Adrenal gland (tissue), 12 donors: ENCODE data around the gene MOB2. TPM values are rescaled to one million over a fixed set of nuclear protein-coding genes. Genes with fewer than 3 reads are reported as not detected.

ENCODE experiments used
- DNase-seq, 7 donors: peaks; one replicate each; pipeline ENCODE4 v3.0.0-alpha.2; 2019 to 2020
- H3K27ac ChIP-seq, 5 donors: fragments of 200-600 bp; sonication (generic) in 4 of 5; 1 replicate in 3 of 5; 2 replicates in 2 of 5; pipeline versions ENCODE4 v1.5.1 to v1.8.0; 2016 to 2020; ENCODE audit warnings: mild to moderate bottlenecking in 1 of 5
- H3K27me3 ChIP-seq: fragments of 200-600 bp; 2 replicates; pipeline ENCODE4 v1.8.0; 2021
- H3K36me3 ChIP-seq, 2 donors: fragments of 200-600 bp; replicated peaks in 1 of 2; 1 replicate in 1 of 2; 2 replicates in 1 of 2; pipeline versions ENCODE4 v1.5.1 to v1.8.0; 2018 to 2022
- H3K4me1 ChIP-seq, 2 donors: fragments of 200-600 bp; replicated peaks in 1 of 2; 1 replicate in 1 of 2; 2 replicates in 1 of 2; pipeline versions ENCODE4 v1.5.1 to v1.8.0; 2018 to 2021
- H3K4me3 ChIP-seq, 4 donors: fragments of 200-600 bp; sonication (generic) in 3 of 4; one replicate each; pipeline ENCODE4 v1.5.1; 2016 to 2018
- H3K9me3 ChIP-seq, 3 donors: fragments of 200-600 bp; sonication (generic) in 1 of 3; replicated peaks in 1 of 3; 1 replicate in 2 of 3; 2 replicates in 1 of 3; pipeline versions ENCODE4 v1.5.1 to v1.8.0; 2016 to 2021
- POLR2A ChIP-seq, 2 donors: fragments of 450-650 bp; IDR thresholded peaks; one replicate each; pipeline ENCODE4 v1.6.1; 2017; ENCODE audit warnings: antibody characterized with exemption in 2 of 2, mild to moderate bottlenecking in 2 of 2, moderate library complexity in 1 of 2
- WGBS, 4 donors: extraction: QIAGEN DNeasy Blood & Tissue Kit in 2 of 4; methylation state at CpG; one replicate each; pipeline versions ENCODE4 v1.1.5 to v1.1.7; 2013 to 2017; 5-methylcytosine and 5-hydroxymethylcytosine counted together
- intact Hi-C, 2 donors: fragments of 100-400 bp; cut with DNase I; formaldehyde crosslinking; loops; one replicate each; pipeline versions ENCODE4 v1.14.1 to v1.15.0; 2022 to 2023
- polyA plus RNA-seq, 3 donors: library from polyadenylated mRNA; stranded (reverse); fragments of 200-250 nt in 2 of 3; fragments of 350-450 nt in 1 of 3; fragmentation: Illumina TruSeq in 1 of 3; extraction: RNeasy Lipid Tissue Mini Kit (QIAGEN cat#74804) in 1 of 3; gene quantifications; one replicate each; pipeline ENCODE4 v1.2.3, GENCODE V29; 2013 to 2014
- total RNA-seq, 9 donors: library from RNA; depleted of rRNA in 4 of 9; stranded (reverse); fragments of >200 nt in 4 of 9; fragments of 120-200 nt in 1 of 9; fragmentation: NEBNext Ultra II Directional in 1 of 9; extraction: Animal tissue kit (Norgen Biotek cat#: 25700) in 1 of 9; gene quantifications; one replicate each; pipeline versions ENCODE4 v1.1.0 to v1.2.4, GENCODE V29; 2013 to 2023
- TF ChIP-seq, protein P1 (sequence below), 6 experiments: fragments of 450-650 bp in 4 of 6; fragments of 200-600 bp in 2 of 6; sonication (generic) in 1 of 6; IDR thresholded peaks; 1 replicate in 5 of 6; 2 replicates in 1 of 6; pipeline versions ENCODE4 v1.5.1 to v1.8.0; 2016 to 2021; ENCODE audit warnings: antibody characterized with exemption in 6 of 6, mild to moderate bottlenecking in 2 of 6, moderate library complexity in 1 of 6
- donor health status: healthy with polysubstance abuse.
- donor health status: Bipolar disorder and iron deficiency.
- donor health status: DM: yes; HTN: yes; CAD: no.
- donor health status: DM: no; HTN: no; CAD: no.
- donor health status: DM: no; HTN: no; CAD: no.
- donor health status: DM: yes; HTN: yes; CAD: no.

The MOB2 gene
- total and polyA plus RNA-seq, 12 donors, result 11.2 to 43.3 (median 30.6) TPM

DNA sequence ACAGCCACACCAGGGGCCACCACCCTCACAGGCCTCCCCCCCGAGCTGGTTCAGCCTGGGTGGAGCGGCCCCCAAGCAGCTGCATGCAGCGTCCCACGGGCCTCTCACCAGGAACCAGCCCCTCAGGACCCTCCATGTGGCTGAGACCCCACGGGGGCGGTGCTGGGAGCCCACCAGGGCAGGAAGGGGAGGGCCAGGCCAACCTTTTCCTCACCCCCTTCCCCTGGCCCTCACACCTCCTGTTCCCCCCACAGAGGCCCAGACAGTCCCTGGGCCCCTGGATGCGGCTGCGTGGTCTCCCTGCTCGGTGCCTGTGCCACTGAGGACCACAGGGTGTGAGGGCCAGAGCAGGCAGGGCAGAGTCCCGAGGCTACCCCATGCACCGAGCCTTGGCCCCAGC lies 46.5 kb downstream of the MOB2 start:
- peaks cover 8% of the 10 kb centered on the region for H3K27me3 ChIP-seq
- 50 to 80% (median 74%) methylated on average over 1 to 11 of the region's 11 CpGs; no CpG with 5 or more reads in 1 of the 4 donors for WGBS, 4 donors

DNA sequence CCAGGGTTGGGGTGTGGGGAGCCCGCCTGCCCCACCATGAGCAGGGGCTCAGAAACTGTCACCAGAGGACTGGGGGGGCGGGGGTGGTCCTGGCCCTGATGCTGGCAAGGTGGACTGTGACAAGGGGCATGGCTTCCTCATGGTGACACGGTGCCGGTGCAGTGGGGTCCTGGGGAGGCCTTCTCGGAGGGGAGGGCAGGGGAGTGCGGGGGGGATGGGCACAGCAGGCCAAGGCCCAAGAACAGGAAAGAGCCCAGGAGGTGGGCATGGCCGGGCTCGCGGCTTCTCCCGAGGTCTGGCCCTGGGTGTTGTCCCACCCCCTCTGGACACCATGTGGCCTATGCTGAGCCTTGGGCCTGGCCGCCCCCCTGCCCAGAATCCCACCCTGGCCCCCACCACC lies 47.2 kb downstream of the MOB2 start:
- 77 to 90% (median 79%) methylated on average over 2 to 11 of the region's 11 CpGs for WGBS, 4 donors
- H3K27me3 ChIP-seq, result peaks cover 8% of the 10 kb centered on the region
- H3K9me3 ChIP-seq, result no peaks in the 10 kb centered on the region
- H3K36me3 ChIP-seq, result no peaks in the 10 kb centered on the region
- TF ChIP-seq, protein P1, sequence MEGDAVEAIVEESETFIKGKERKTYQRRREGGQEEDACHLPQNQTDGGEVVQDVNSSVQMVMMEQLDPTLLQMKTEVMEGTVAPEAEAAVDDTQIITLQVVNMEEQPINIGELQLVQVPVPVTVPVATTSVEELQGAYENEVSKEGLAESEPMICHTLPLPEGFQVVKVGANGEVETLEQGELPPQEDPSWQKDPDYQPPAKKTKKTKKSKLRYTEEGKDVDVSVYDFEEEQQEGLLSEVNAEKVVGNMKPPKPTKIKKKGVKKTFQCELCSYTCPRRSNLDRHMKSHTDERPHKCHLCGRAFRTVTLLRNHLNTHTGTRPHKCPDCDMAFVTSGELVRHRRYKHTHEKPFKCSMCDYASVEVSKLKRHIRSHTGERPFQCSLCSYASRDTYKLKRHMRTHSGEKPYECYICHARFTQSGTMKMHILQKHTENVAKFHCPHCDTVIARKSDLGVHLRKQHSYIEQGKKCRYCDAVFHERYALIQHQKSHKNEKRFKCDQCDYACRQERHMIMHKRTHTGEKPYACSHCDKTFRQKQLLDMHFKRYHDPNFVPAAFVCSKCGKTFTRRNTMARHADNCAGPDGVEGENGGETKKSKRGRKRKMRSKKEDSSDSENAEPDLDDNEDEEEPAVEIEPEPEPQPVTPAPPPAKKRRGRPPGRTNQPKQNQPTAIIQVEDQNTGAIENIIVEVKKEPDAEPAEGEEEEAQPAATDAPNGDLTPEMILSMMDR (IDR thresholded peaks at IDR 0.05), result no peak
- TF ChIP-seq POLR2A (IDR thresholded peaks at IDR 0.05), result no peak
- H3K4me1 ChIP-seq, result no peaks in the 10 kb centered on the region
- H3K27ac ChIP-seq, result no peak overlapping the region
- intact Hi-C loops, result no loop called here
- no peak for DNase-seq
- H3K4me3 ChIP-seq, result no peak overlapping the region

More for the DNA sequence above, 46.5 kb downstream of the MOB2 start:
- Histone ChIP-seq H3K36me3 (no peaks in the 10 kb centered on the region), H3K27ac (no peak overlapping the region), H3K9me3 (no peaks in the 10 kb centered on the region), H3K4me1 (no peaks in the 10 kb centered on the region), H3K4me3 (no peak overlapping the region)
- intact Hi-C loops, result no loop called here
- TF ChIP-seq, protein P1 (IDR thresholded peaks at IDR 0.05), result no peak
- DNase-seq, result no peak

GRCh38 chr11:1438967-1439330 lies 47.6 kb downstream of the MOB2 start:
- intact Hi-C loops, result no loop called here
- no peaks in the 10 kb centered on the region for H3K9me3 ChIP-seq
- WGBS, 4 donors, result 45 to 100% (median 55%) methylated on average over 1 to 11 of the region's 11 CpGs
- no peak overlapping the region for H3K4me3 ChIP-seq
- no peak for DNase-seq
- H3K27me3 ChIP-seq, result peaks cover 8% of the 10 kb centered on the region
- no peaks in the 10 kb centered on the region for H3K4me1 ChIP-seq
- no peak overlapping the region for H3K27ac ChIP-seq
- no peaks in the 10 kb centered on the region for H3K36me3 ChIP-seq
- TF ChIP-seq, protein P1 (IDR thresholded peaks at IDR 0.05), result no peak
- TF ChIP-seq POLR2A (IDR thresholded peaks at IDR 0.05), result no peak

GRCh38 chr11:1438261-1438966 lies 48.2 kb downstream of the MOB2 start:
- Histone ChIP-seq H3K4me3 (no peak overlapping the region), H3K36me3 (no peaks in the 10 kb centered on the region), H3K4me1 (no peaks in the 10 kb centered on the region), H3K9me3 (no peaks in the 10 kb centered on the region), H3K27me3 (peaks cover 8% of the 10 kb centered on the region), H3K27ac (no peak overlapping the region)
- DNase-seq, result peak in 1 of 7 donors; percentile 65
- no peak for TF ChIP-seq POLR2A (IDR thresholded peaks at IDR 0.05)
- TF ChIP-seq, protein P1 (IDR thresholded peaks at IDR 0.05), result no peak
- intact Hi-C loops, result no loop called here
- 61 to 85% (median 70%) methylated on average over 11 to 19 of the region's 19 CpGs for WGBS, 4 donors
